H1 (cell line): ENCODE data around the gene TFF2. TPM values are rescaled to one million over a fixed set of nuclear protein-coding genes. Genes with fewer than 3 reads are reported as not detected.

Source experiments
- CTCF ChIA-PET: fragments of 300-600 bp; sonication (Branson Sonifier 250); formaldehyde crosslinking; loops from one replicate; lab custom pipeline; 2021; ENCODE audit not compliant: partially characterized antibody; lab: Charles Lee
- POLR2A ChIA-PET: fragments of 300-600 bp; sonication (Branson Sonifier 250); formaldehyde crosslinking; loops from one replicate; lab custom pipeline; 2021; ENCODE audit warnings: inconsistent platforms; ENCODE audit not compliant: partially characterized antibody; lab: Charles Lee
- DNase-seq, 2 experiments: peaks; one replicate each; pipeline versions ENCODE4 v3.0.0 to v3.0.0-alpha.2; 2010 to 2022; ENCODE audit warnings: low spot score in 2 of 2, low read depth in 1 of 2, mixed read lengths in 1 of 2
- FAIRE-seq: peaks from 2 replicates; lab custom pipeline; 2011; peaks lifted over from hg19 to GRCh38; lab: Jason Lieb, UNC
- H2AFZ ChIP-seq: 2 replicates; pipeline ENCODE4 v1.8.1; 2012; ENCODE audit warnings: low read length, inconsistent platforms
- H2AK5ac ChIP-seq: 2 replicates; pipeline ENCODE4 v1.6.1; 2013; ENCODE audit warnings: low read depth, low read length
- H2BK120ac ChIP-seq: replicated peaks from 2 replicates; pipeline ENCODE3; 2013; ENCODE audit warnings: low read depth, low read length, inconsistent platforms
- H2BK12ac ChIP-seq: 2 replicates; pipeline ENCODE4 v1.6.1; 2013; ENCODE audit warnings: low read depth, low read length
- H2BK15ac ChIP-seq: 2 replicates; pipeline ENCODE4 v1.6.1; 2013; ENCODE audit warnings: low read length
- H2BK20ac ChIP-seq: 2 replicates; pipeline ENCODE4 v1.6.1; 2013; ENCODE audit warnings: low read length
- H2BK5ac ChIP-seq: 2 replicates; pipeline ENCODE4 v1.6.1; 2013; ENCODE audit warnings: low read depth, low read length
- H3K14ac ChIP-seq: 2 replicates; pipeline ENCODE4 v1.6.1; 2013; ENCODE audit warnings: inconsistent platforms; ENCODE audit not compliant: insufficient read length
- H3K18ac ChIP-seq: 2 replicates; pipeline ENCODE4 v1.6.1; 2013; ENCODE audit warnings: low read length; ENCODE audit errors: extremely low read depth
- H3K23ac ChIP-seq: 2 replicates; pipeline ENCODE4 v1.6.1; 2013; ENCODE audit warnings: inconsistent platforms; ENCODE audit not compliant: insufficient read length
- H3K23me2 ChIP-seq: 2 replicates; pipeline ENCODE4 v1.6.1; 2013; ENCODE audit warnings: low read depth, low read length
- H3K27ac ChIP-seq: 2 replicates; pipeline ENCODE4 v1.6.1; 2011; ENCODE audit warnings: low read depth, low read length, inconsistent platforms
- H3K27me3 ChIP-seq, 4 experiments: replicated peaks in 1 of 4; 1 replicate in 1 of 4; 2 replicates in 3 of 4; pipeline versions ENCODE4 v1.6.1 to v1.8.1; 2011 to 2013; ENCODE audit warnings: low read length in 3 of 4, mild to moderate bottlenecking in 3 of 4, inconsistent platforms in 2 of 4, mixed read lengths in 2 of 4, moderate library complexity in 1 of 4; ENCODE audit not compliant: control insufficient read depth in 3 of 4, insufficient read depth in 3 of 4; ENCODE audit errors: extremely low read depth in 1 of 4
- H3K36me3 ChIP-seq, 4 experiments: 2 replicates each; pipeline versions ENCODE4 v1.6.1 to v1.8.1; 2011 to 2013; ENCODE audit warnings: mild to moderate bottlenecking in 4 of 4, low read length in 3 of 4, moderate library complexity in 2 of 4, control low read depth in 1 of 4, inconsistent platforms in 1 of 4; ENCODE audit not compliant: insufficient read depth in 4 of 4, control insufficient read depth in 2 of 4
- H3K4ac ChIP-seq: replicated peaks from 2 replicates; pipeline ENCODE3; 2013; ENCODE audit warnings: low read length, low read depth, mixed read lengths, inconsistent platforms; ENCODE audit not compliant: insufficient read length
- H3K4me1 ChIP-seq, 4 experiments: replicated peaks in 1 of 4; 1 replicate in 1 of 4; 2 replicates in 3 of 4; pipeline versions ENCODE4 v1.6.1 to v1.8.1; 2011 to 2013; ENCODE audit warnings: low read length in 3 of 4, inconsistent platforms in 2 of 4, mixed read lengths in 1 of 4; ENCODE audit not compliant: insufficient read depth in 4 of 4, control insufficient read depth in 3 of 4
- H3K4me2 ChIP-seq, 2 experiments: 2 replicates each; pipeline versions ENCODE4 v1.6.1 to v1.8.1; 2011 to 2013; ENCODE audit warnings: low read depth in 2 of 2, low read length in 2 of 2, control low read depth in 1 of 2, inconsistent platforms in 1 of 2, mild to moderate bottlenecking in 1 of 2; ENCODE audit not compliant: insufficient read depth in 1 of 2
- H3K4me3 ChIP-seq, 4 experiments: fragments of 200-600, 300-600 bp in 1 of 4; sonication (generic), shearing (Covaris generic), sonication (Bioruptor Twin) in 1 of 4; 2 replicates each; pipeline versions ENCODE4 v1.5.1 to v1.8.1; 2011 to 2016; ENCODE audit warnings: low read length in 4 of 4, low read depth in 3 of 4, control low read depth in 2 of 4, inconsistent platforms in 2 of 4, mild to moderate bottlenecking in 2 of 4, mixed read lengths in 1 of 4, moderate library complexity in 1 of 4; ENCODE audit not compliant: insufficient read depth in 2 of 4; ENCODE audit errors: extremely low read depth in 1 of 4
- H3K56ac ChIP-seq: replicated peaks from 2 replicates; pipeline ENCODE3; 2013; ENCODE audit warnings: low read depth, mild to moderate bottlenecking, mixed read lengths, low read length, inconsistent platforms; ENCODE audit not compliant: insufficient read length
- H3K79me1 ChIP-seq: 2 replicates; pipeline ENCODE4 v1.6.1; 2013; ENCODE audit warnings: low read depth, low read length, control low read depth
- H3K79me2 ChIP-seq, 2 experiments: 2 replicates each; pipeline versions ENCODE4 v1.6.1 to v1.8.1; 2012 to 2013; ENCODE audit warnings: low read length in 2 of 2, mild to moderate bottlenecking in 2 of 2, inconsistent platforms in 1 of 2; ENCODE audit not compliant: insufficient read depth in 2 of 2, control insufficient read depth in 1 of 2
- H3K9ac ChIP-seq, 4 experiments: replicated peaks in 1 of 4; 1 replicate in 1 of 4; 2 replicates in 3 of 4; pipeline versions ENCODE4 v1.6.1 to v1.8.1; 2011 to 2013; ENCODE audit warnings: low read depth in 3 of 4, low read length in 3 of 4, control low read depth in 2 of 4, mild to moderate bottlenecking in 2 of 4, moderate library complexity in 2 of 4, inconsistent platforms in 1 of 4; ENCODE audit errors: extremely low read depth in 1 of 4
- H3K9me3 ChIP-seq, 2 experiments: 2 replicates each; pipeline versions ENCODE4 v1.6.1 to v1.8.1; 2012 to 2013; ENCODE audit warnings: mild to moderate bottlenecking in 2 of 2, moderate library complexity in 2 of 2, control low read depth in 1 of 2, inconsistent platforms in 1 of 2, low read depth in 1 of 2, low read length in 1 of 2, mixed read lengths in 1 of 2; ENCODE audit not compliant: insufficient read depth in 2 of 2
- H4K20me1 ChIP-seq, 2 experiments: replicated peaks in 1 of 2; 2 replicates each; pipeline versions ENCODE3 to v1.8.1; 2011 to 2013; ENCODE audit warnings: inconsistent platforms in 2 of 2, low read length in 2 of 2, mild to moderate bottlenecking in 1 of 2; ENCODE audit not compliant: insufficient read depth in 2 of 2, control insufficient read depth in 1 of 2
- H4K5ac ChIP-seq: 2 replicates; pipeline ENCODE4 v1.6.1; 2013; ENCODE audit warnings: low read length, low read depth, mixed read lengths, inconsistent platforms; ENCODE audit not compliant: insufficient read length
- H4K8ac ChIP-seq: 2 replicates; pipeline ENCODE4 v1.8.0; 2013; ENCODE audit warnings: mild to moderate bottlenecking, moderate library complexity, low read length, inconsistent platforms; ENCODE audit not compliant: insufficient read depth; ENCODE audit errors: extremely low read depth
- H4K91ac ChIP-seq: replicated peaks from 2 replicates; pipeline ENCODE3; 2013; ENCODE audit warnings: low read length, mixed read lengths, inconsistent platforms; ENCODE audit not compliant: insufficient read length
- BRCA1 ChIP-seq: IDR thresholded peaks from 2 replicates; pipeline ENCODE4 v1.6.1; 2012; ENCODE audit warnings: low read depth, low read length, improper control_type of control experiment
- CREB1 ChIP-seq: IDR thresholded peaks from 2 replicates; pipeline ENCODE4 v1.6.1; 2012; ENCODE audit warnings: inconsistent platforms
- RFX5 ChIP-seq: IDR thresholded peaks from 2 replicates; pipeline ENCODE4 v1.6.1; 2011; ENCODE audit warnings: low read depth, low read length, improper control_type of control experiment, borderline replicate concordance
- RNF2 ChIP-seq: fragments of 200-900, 300-1000 bp; sonication (generic); IDR thresholded peaks from 2 replicates; pipeline ENCODE4 v1.7.1; 2016; ENCODE audit warnings: borderline replicate concordance, low read depth, mild to moderate bottlenecking, antibody characterized with exemption, low read length; ENCODE audit not compliant: poor library complexity, severe bottlenecking; ENCODE audit errors: missing control alignments
- RXRA ChIP-seq: IDR thresholded peaks from 2 replicates; pipeline ENCODE4 v1.6.1; 2011; ENCODE audit warnings: low read depth, mild to moderate bottlenecking, low read length, moderate library complexity; ENCODE audit not compliant: insufficient read depth
- SAP30 ChIP-seq: fragments of 300-600 bp; sonication (generic); IDR thresholded peaks from 2 replicates; pipeline ENCODE4 v1.7.1; 2012; ENCODE audit warnings: low read length, moderate library complexity, mild to moderate bottlenecking, inconsistent platforms; ENCODE audit not compliant: insufficient read depth, insufficient replicate concordance
- SIN3A ChIP-seq, 2 experiments: IDR thresholded peaks in 1 of 2; conservative IDR thresholded peaks in 1 of 2; 2 replicates each; pipeline ENCODE4 v1.6.1; 2011 to 2012; ENCODE audit warnings: low read length in 2 of 2, improper control_type of control experiment in 1 of 2, low read depth in 1 of 2, mild to moderate bottlenecking in 1 of 2
- SIRT6 ChIP-seq: IDR thresholded peaks from one replicate; pipeline ENCODE4 v1.7.1; 2012; ENCODE audit warnings: low read length, inconsistent platforms
- SP4 ChIP-seq: IDR thresholded peaks from 2 replicates; pipeline ENCODE4 v1.6.1; 2012; ENCODE audit warnings: low read length, inconsistent platforms
- ZNF274 ChIP-seq: IDR thresholded peaks from 2 replicates; pipeline ENCODE4 v1.7.0; 2012; ENCODE audit warnings: low read length, borderline replicate concordance; ENCODE audit errors: extremely low read depth
- WGBS, 2 experiments: shearing (Covaris generic) in 1 of 2; methylation state at CpG; one replicate each; pipeline versions ENCODE4 v1.1.6 to v1.1.7; 2013 to 2015; ENCODE audit warnings: low lambda C conversion rate in 2 of 2, mixed read lengths in 2 of 2, inconsistent platforms in 1 of 2, low coverage in 1 of 2, missing lambda C conversion rate in 1 of 2; ENCODE audit not compliant: insufficient replicate concordance in 2 of 2, insufficient coverage in 1 of 2, insufficient read length in 1 of 2; ENCODE audit errors: extremely low coverage in 1 of 2, missing lambda C conversion rate in 1 of 2; 5-methylcytosine and 5-hydroxymethylcytosine counted together
- polyA plus RNA-seq, 7 experiments: library from polyadenylated mRNA; depleted of rRNA in 3 of 7; stranded (reverse) in 5 of 7; unstranded in 2 of 7; fragments of >200 nt in 5 of 7; fragments of 200-250 nt in 2 of 7; gene quantifications; 1 replicate in 5 of 7; 2 replicates in 1 of 7; 4 replicates in 1 of 7; pipeline versions ENCODE4 v1.2.1 to v1.2.3, GENCODE V29; 2011 to 2013; ENCODE audit warnings: missing spikeins in 2 of 7, mixed read lengths in 2 of 7
- total RNA-seq: library from RNA; stranded (reverse); fragmentation: NEBNext Ultra II Directional; extraction: Animal tissue kit (Norgen Biotek cat#: 25700); gene quantifications from 2 replicates; pipeline ENCODE4 v1.2.1, GENCODE V29; 2021
- TF ChIP-seq, protein P1 (sequence below): IDR thresholded peaks from 2 replicates; pipeline ENCODE4 v1.6.1; 2012; ENCODE audit warnings: low read length, inconsistent platforms

TFF2 gene
- total and polyA plus RNA-seq, 2 of the 8 experiments (the other 6 are each of a cell fraction or from before 2014, with no cell fraction given): not detected

DNA sequence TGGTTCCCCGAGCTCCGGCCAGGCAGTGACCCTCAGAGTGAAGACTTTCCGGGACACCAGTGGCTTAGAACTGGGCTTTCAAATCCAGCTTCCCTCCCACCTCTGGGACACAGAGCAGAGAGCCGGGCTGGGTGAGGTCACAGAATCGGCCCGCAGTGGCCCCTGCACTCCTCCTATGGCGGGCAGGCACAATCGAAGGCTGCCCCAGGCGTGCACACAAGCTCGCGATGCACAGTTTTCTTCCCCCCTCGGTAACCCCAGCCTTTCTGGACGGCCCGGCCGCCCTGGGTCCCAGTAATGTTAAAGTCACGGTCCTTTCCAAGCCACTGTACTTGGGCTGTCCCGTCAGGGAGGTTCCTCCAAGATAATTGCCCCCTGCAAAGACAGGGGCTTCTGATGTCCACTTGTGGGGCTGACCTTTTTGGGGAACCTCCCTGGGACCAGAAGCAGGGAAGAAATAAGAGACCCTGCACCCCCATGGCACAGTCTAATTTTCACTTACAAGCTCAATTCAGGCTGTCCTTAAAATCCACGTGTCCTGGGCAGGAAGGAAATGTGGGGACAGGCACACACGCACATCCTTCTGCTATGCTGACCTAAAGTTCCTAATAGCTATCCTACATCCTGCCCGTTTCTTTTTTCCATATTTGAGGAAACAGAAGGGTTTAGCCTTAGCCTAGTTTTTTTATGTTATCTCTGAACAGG lies 49.3 kb downstream of the TFF2 start:
- no peaks in the 10 kb centered on the region for H3K23me2 ChIP-seq
- no peak overlapping the region for H3K18ac ChIP-seq
- H3K27ac ChIP-seq: no peak overlapping the region
- no peaks in the 10 kb centered on the region for H3K79me1 ChIP-seq
- H2AK5ac ChIP-seq: no peak overlapping the region
- CTCF ChIA-PET: interaction anchor here (1.2 to 6.5 kb wide), 6 partner anchors 9 to 49 kb away, joined by 3 to 36 read pairs (median 4); no protein-coding TSS in a partner anchor
- no peaks in the 10 kb centered on the region for H4K20me1 ChIP-seq
- H3K4me1 ChIP-seq: no peaks in the 10 kb centered on the region
- no peak overlapping the region for H2BK15ac ChIP-seq
- H3K4ac ChIP-seq: no peak overlapping the region
- H2AFZ ChIP-seq: no peak overlapping the region
- H3K79me2 ChIP-seq: no peaks in the 10 kb centered on the region
- WGBS, 2 experiments: 91% methylated on average over 18 of the region's 20 CpGs; no CpG with 5 or more reads in 1 of the 2 experiments
- H2BK20ac ChIP-seq: no peak overlapping the region
- H4K5ac ChIP-seq: no peak overlapping the region
- POLR2A ChIA-PET: no interaction called here
- no peak overlapping the region for H3K14ac ChIP-seq
- no peak overlapping the region for H2BK120ac ChIP-seq
- no peak overlapping the region for H2BK12ac ChIP-seq
- DNase-seq (no peak), FAIRE-seq (no peak)
- H3K9ac ChIP-seq: no peak overlapping the region
- no peak overlapping the region for H3K4me3 ChIP-seq
- H2BK5ac ChIP-seq: no peak overlapping the region
- H3K4me2 ChIP-seq: no peak overlapping the region
- no peak overlapping the region for H3K56ac ChIP-seq
- H4K91ac ChIP-seq: no peak overlapping the region
- H3K23ac ChIP-seq: no peak overlapping the region
- H3K9me3 ChIP-seq: no peaks in the 10 kb centered on the region
- H3K27me3 ChIP-seq: no peaks in the 10 kb centered on the region
- H3K36me3 ChIP-seq: no peaks in the 10 kb centered on the region
- H4K8ac ChIP-seq: no peak overlapping the region
- TF ChIP-seq RNF2 (no peak), CREB1 (no peak), RXRA (no peak), SIN3A (conservative IDR thresholded peaks at IDR 0.05 in 1 of 2, IDR thresholded peaks at IDR 0.05 in 1 of 2; ENCODE audit: low read depth in 1 of 2, low read length in 2 of 2) (no peak), SP4 (no peak), BRCA1 (no peak), SAP30 (no peak), RFX5 (no peak), ZNF274 (no peak), SIRT6 (no peak)
- TF ChIP-seq, protein P1, sequence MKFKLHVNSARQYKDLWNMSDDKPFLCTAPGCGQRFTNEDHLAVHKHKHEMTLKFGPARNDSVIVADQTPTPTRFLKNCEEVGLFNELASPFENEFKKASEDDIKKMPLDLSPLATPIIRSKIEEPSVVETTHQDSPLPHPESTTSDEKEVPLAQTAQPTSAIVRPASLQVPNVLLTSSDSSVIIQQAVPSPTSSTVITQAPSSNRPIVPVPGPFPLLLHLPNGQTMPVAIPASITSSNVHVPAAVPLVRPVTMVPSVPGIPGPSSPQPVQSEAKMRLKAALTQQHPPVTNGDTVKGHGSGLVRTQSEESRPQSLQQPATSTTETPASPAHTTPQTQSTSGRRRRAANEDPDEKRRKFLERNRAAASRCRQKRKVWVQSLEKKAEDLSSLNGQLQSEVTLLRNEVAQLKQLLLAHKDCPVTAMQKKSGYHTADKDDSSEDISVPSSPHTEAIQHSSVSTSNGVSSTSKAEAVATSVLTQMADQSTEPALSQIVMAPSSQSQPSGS: no peak
